A375 (cell line): ENCODE data around the gene VGLL2. TPM values are rescaled to one million over a fixed set of nuclear protein-coding genes. Genes with fewer than 3 reads are reported as not detected.

ENCODE experiments used
- small RNA-seq: library from RNA; depleted of rRNA; stranded (forward); fragments of <200 nt; gene quantifications from one replicate; pipeline ENCODE3, GENCODE V24; 2014
- total RNA-seq: library from RNA; depleted of rRNA; stranded (reverse); fragments of >200 nt; shearing (Covaris generic); gene quantifications from 2 replicates; pipeline ENCODE4 v1.2.3, GENCODE V29; 2014; rRNA removed

Gene VGLL2, protein sequence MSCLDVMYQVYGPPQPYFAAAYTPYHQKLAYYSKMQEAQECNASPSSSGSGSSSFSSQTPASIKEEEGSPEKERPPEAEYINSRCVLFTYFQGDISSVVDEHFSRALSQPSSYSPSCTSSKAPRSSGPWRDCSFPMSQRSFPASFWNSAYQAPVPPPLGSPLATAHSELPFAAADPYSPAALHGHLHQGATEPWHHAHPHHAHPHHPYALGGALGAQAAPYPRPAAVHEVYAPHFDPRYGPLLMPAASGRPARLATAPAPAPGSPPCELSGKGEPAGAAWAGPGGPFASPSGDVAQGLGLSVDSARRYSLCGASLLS
- 0.58 and 0.94 TPM in 2 replicates for total RNA-seq

DNA sequence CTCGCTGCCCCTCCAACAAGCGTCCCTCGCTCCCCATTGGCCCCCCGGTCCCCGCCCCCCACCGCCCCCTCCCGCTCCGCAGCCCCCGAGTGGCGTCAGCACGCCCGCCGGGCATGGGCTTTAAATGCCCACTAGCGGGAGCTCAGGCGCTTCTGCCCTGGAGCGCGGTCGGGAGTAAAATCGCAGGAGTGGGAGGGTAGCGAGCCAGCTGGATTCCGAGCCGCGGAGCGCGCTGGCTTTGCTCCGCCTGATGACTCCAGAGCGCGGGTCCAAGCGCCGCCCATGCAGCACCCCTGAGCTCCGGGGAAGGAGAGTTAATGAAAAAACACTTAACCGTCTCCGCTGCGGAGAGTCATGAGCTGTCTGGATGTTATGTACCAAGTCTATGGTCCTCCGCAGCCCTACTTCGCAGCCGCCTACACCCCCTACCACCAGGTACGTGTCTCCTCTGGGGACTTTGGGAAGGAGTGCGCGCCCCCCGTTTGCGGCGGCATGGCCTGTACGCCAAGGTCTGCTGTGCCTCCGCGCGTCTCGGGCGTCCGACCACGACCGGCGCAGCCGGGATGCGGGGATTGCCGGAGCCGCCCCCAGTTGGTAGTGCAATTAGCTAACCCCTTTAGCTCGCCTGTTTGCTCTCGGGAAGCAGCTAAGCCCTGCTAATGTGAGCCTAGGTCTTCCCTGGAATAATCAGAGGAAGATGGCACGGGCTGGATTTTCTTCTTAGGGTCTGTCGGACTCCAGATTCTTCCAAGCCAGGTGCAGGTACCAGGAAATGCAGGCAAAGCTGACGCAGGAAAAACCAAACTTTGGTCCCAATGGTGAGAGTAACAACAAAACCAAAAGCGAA is at the start of gene VGLL2:
VGLL2 (plus strand) TSS at position 149 of the 847 bp plus-strand sequence; CDS start at position 355, 206 bp downstream.

Small RNA genes within 50 kb of the gene (small RNA-seq; reads per million reads assigned to genes)
- not detected for gene RN7SKP18

Other genes with a start within 250 kb of the VGLL2 start
- gene ROS1, start 160.4 kb downstream of the VGLL2 start, total RNA-seq = 0.23 and 0.29 TPM in 2 replicates
- gene DCBLD1, start 217.1 kb downstream of the VGLL2 start, total RNA-seq = 12.4 and 22.0 TPM in 2 replicates